OCI-LY1 (cell line): Measurements from ENCODE around the gene SERPINA9.
"Not testable (repeated sequence)": the region's sequence is repeated elsewhere in the genome, so short reads cannot be mapped to it uniquely, and the experiment has no call there.

ENCODE experiments used
- H2AFZ ChIP-seq: fragments of 200-600 bp; sonication (generic), shearing (Covaris generic); 2 replicates; pipeline ENCODE4 v1.6.0; 2014; ENCODE audit warnings: antibody characterized with exemption, mild to moderate bottlenecking, low read length
- H3F3A ChIP-seq: fragments of 200-600 bp; sonication (generic), shearing (Covaris generic); 2 replicates; pipeline ENCODE4 v1.6.0; 2014; ENCODE audit warnings: mild to moderate bottlenecking, antibody characterized with exemption, low read length, moderate library complexity; ENCODE audit not compliant: insufficient read depth
- H3K27ac ChIP-seq: fragments of 200-600 bp; sonication (generic); 2 replicates; pipeline ENCODE4 v1.5.1; 2014; ENCODE audit warnings: low read length, mixed run types, mild to moderate bottlenecking, low read depth; ENCODE audit not compliant: poor library complexity, severe bottlenecking
- H3K27me3 ChIP-seq: fragments of 200-600 bp; sonication (generic); 2 replicates; pipeline ENCODE4 v1.6.0; 2014; ENCODE audit warnings: antibody characterized with exemption, mild to moderate bottlenecking, low read length, moderate library complexity; ENCODE audit not compliant: insufficient read depth
- H3K36me3 ChIP-seq: fragments of 200-600 bp; sonication (generic); 2 replicates; pipeline ENCODE4 v1.6.1; 2014; ENCODE audit warnings: mild to moderate bottlenecking, antibody characterized with exemption, low read length, moderate library complexity, mixed read lengths; ENCODE audit not compliant: insufficient read depth
- H3K4me1 ChIP-seq: fragments of 200-600 bp; sonication (generic); 2 replicates; pipeline ENCODE4 v1.5.1; 2014; ENCODE audit warnings: mild to moderate bottlenecking, low read length, moderate library complexity; ENCODE audit not compliant: insufficient read depth, severe bottlenecking
- H3K4me2 ChIP-seq: fragments of 200-600 bp; sonication (generic), shearing (Covaris generic); 2 replicates; pipeline ENCODE4 v1.6.1; 2014; ENCODE audit warnings: low read length
- H3K4me3 ChIP-seq: fragments of 200-600 bp; sonication (generic); 2 replicates; pipeline ENCODE4 v1.5.1; 2014; ENCODE audit warnings: low read length, low read depth, mild to moderate bottlenecking, mixed read lengths; ENCODE audit not compliant: poor library complexity, severe bottlenecking
- H3K79me2 ChIP-seq: fragments of 200-600 bp; shearing (Covaris generic); 2 replicates; pipeline ENCODE4 v1.6.1; 2016; ENCODE audit warnings: mixed run types, low read length, mixed read lengths; ENCODE audit not compliant: insufficient read depth
- H3K9ac ChIP-seq: fragments of 200-600 bp; sonication (generic), shearing (Covaris generic); 2 replicates; pipeline ENCODE4 v1.6.1; 2014; ENCODE audit warnings: mild to moderate bottlenecking, low read length, mixed read lengths
- H3K9me2 ChIP-seq: fragments of 200-600 bp; sonication (generic), shearing (Covaris generic); 2 replicates; pipeline ENCODE4 v1.6.1; 2014; ENCODE audit warnings: low read depth, mild to moderate bottlenecking, low read length, mixed read lengths
- H3K9me3 ChIP-seq: fragments of 200-600 bp; shearing (Covaris generic); 2 replicates; pipeline ENCODE4 v1.6.1; 2014; ENCODE audit warnings: low read length, mixed read lengths
- H4K20me1 ChIP-seq: fragments of 200-600 bp; sonication (generic), shearing (Covaris generic); 2 replicates; pipeline ENCODE4 v1.6.0; 2016; ENCODE audit warnings: mild to moderate bottlenecking, low read length; ENCODE audit not compliant: insufficient read depth
- CTCF ChIP-seq: fragments of 200-600 bp; sonication (generic), shearing (Covaris generic); IDR thresholded peaks from 2 replicates; pipeline ENCODE4 v1.5.1; 2017; ENCODE audit warnings: mild to moderate bottlenecking, antibody characterized with exemption, low read length, moderate library complexity, mixed read lengths
- EZH2 ChIP-seq: fragments of 200-600 bp; sonication (generic), shearing (Covaris generic); IDR thresholded peaks from 2 replicates; pipeline ENCODE4 v1.8.0; 2017; ENCODE audit warnings: borderline replicate concordance, mixed run types, mild to moderate bottlenecking, antibody characterized with exemption, low read length, moderate library complexity, mixed read lengths

The SERPINA9 gene

GRCh38 chr14:94483071-94483451 is 7.1 kb upstream of the SERPINA9 start:
- Histone ChIP-seq H4K20me1 (no peaks in the 10 kb centered on the region), H3F3A (no peaks in the 10 kb centered on the region), H3K9ac (no peak overlapping the region), H3K4me2 (no peak overlapping the region), H3K79me2 (no peaks in the 10 kb centered on the region), H2AFZ (no peak overlapping the region), H3K36me3 (no peaks in the 10 kb centered on the region; the same call in 1 of the 2 replicates), H3K27me3 (peaks cover 3% of the 10 kb centered on the region), H3K9me2 (no peaks in the 10 kb centered on the region), H3K9me3 (0 out of 2 replicates have a peak, but pooled peaks cover 3% of the 10 kb centered on the region), H3K27ac (no peak overlapping the region), H3K4me3 (no peak overlapping the region), H3K4me1 (no peaks in the 10 kb centered on the region)
- TF ChIP-seq EZH2 = no peak
- no peak for TF ChIP-seq CTCF

DNA sequence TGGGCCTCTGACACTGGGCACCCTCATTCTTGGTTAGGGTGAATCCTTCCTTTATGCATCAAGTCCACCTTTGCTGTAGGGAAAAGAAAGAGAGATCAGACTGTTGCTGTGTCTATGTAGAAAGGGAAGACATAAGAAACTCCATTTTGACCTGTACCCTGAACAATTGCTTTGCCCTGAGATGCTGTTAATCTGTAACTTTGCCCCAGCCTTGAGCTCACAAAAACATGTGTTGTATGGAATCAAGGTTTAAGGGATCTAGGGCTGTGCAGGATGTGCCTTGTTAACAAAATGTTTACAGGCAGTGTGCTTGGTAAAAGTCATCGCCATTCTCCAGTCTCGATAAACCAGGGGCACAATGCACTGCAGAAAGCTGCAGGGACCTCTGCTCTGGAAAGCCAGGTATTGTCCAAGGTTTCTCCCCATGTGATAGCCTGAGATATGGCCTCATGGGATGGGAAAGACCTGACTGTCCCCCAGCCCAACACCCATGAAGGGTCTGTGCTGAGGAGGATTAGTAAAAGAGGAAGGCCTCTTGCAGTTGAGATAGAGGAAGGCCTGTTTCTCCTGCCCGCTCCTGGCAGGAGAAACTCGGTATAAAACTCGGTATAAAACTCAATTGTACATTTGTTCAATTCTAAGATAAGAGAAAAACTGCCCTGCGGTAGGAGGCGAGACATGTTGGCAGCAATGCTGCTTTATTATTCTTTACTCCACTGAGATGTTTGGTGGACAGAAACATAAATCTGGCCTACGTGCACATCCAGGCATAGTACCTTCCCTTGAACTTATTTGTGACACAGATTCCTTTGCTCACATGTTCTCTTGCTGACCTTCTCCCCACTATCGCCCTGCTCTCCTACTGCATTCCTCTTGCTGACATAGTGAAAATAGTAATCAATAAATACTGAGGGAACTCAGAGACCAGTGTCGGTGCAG is 6.4 kb upstream of the SERPINA9 start:
- not testable (repeated sequence) for H3K4me2 ChIP-seq, H3K4me3 ChIP-seq

DNA sequence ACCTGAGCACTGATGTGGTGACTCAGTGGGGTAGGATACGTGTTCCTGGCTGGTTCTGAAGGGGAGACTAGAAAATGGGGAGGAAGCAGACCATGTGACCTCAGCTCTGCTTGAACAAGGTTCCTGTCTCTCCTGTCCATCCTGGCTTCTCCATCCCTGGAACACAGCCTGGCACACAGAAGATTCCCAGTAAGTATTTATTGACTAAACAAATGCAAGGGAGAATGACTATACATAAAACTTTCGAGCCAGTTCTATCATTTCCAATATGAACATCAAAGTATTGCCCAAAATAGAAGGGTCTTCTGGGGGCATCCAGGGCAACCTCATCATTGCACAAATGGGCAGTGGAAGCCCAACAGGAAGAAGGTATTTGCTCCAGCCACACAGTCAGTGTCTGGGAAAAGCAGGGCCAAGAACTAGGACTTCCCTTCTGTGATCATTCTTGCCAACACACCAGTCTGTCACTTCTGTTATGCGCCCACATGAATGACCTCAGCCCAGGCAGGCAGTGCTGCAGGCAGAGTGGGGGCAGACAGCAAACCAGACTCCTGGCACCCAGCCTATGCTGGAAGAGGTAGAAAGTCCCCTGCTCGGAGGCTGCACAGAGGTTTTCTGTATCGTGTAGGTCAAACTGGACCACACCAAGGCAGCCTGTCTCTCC is 5.6 kb upstream of the SERPINA9 start:
- no peaks in the 10 kb centered on the region for H3K4me1 ChIP-seq
- H3K27ac ChIP-seq = no peak overlapping the region
- TF ChIP-seq CTCF (no peak), EZH2 (no peak)
- no peaks in the 10 kb centered on the region; the same call in 1 of the 2 replicates for H3K36me3 ChIP-seq
- peaks cover 3% of the 10 kb centered on the region for H3K27me3 ChIP-seq
- 0 out of 2 replicates have a peak, but pooled peaks cover 3% of the 10 kb centered on the region for H3K9me3 ChIP-seq
- no peak overlapping the region for H2AFZ ChIP-seq
- no peak overlapping the region for H3K4me3 ChIP-seq
- no peak overlapping the region for H3K4me2 ChIP-seq
- no peaks in the 10 kb centered on the region for H3F3A ChIP-seq
- no peaks in the 10 kb centered on the region for H4K20me1 ChIP-seq
- H3K9me2 ChIP-seq = no peaks in the 10 kb centered on the region
- no peak overlapping the region for H3K9ac ChIP-seq
- no peaks in the 10 kb centered on the region for H3K79me2 ChIP-seq

More for the DNA sequence above, 6.4 kb upstream of the SERPINA9 start:
- not testable (repeated sequence) for H3K9ac ChIP-seq, H4K20me1 ChIP-seq, H3K9me2 ChIP-seq, H3K9me3 ChIP-seq, H3K36me3 ChIP-seq, H3K4me1 ChIP-seq, H3K79me2 ChIP-seq, H3K27me3 ChIP-seq, H2AFZ ChIP-seq, H3K27ac ChIP-seq, H3F3A ChIP-seq
